Measurements from ENCODE around the gene ZBTB6.

GRCh38 chr9:122951056-122951455 lies 37.9 kb upstream of the ZBTB6 start:
- TF ChIP-seq MAX (IDR thresholded peaks at IDR 0.05), result no peak
- TF ChIP-seq MAFK (IDR thresholded peaks at IDR 0.05; ENCODE audit: low read depth, low read length), result no peak
- no peak for TF ChIP-seq CTCF (IDR thresholded peaks at IDR 0.05; ENCODE audit: control extremely low read depth in 1 of 3, insufficient read depth in 1 of 3, low read depth in 1 of 3, low read length in 3 of 3)
- no peak for TF ChIP-seq NANOG (IDR thresholded peaks at IDR 0.05; ENCODE audit: insufficient read depth, low read depth, low read length, poor library complexity, severe bottlenecking)

All from H1 (cell line).